Measurements from ENCODE around the gene GRIN2C. TPM values are rescaled to one million over a fixed set of nuclear protein-coding genes. Genes with fewer than 3 reads are reported as not detected.

The GRIN2C gene
- total and polyA plus RNA-seq, 9 of the 15 experiments (the other 6 are each of a cell fraction or from before 2014, with no cell fraction given), result under 0.01 to 0.33 (median 0.10) TPM; not detected in 2

DNA sequence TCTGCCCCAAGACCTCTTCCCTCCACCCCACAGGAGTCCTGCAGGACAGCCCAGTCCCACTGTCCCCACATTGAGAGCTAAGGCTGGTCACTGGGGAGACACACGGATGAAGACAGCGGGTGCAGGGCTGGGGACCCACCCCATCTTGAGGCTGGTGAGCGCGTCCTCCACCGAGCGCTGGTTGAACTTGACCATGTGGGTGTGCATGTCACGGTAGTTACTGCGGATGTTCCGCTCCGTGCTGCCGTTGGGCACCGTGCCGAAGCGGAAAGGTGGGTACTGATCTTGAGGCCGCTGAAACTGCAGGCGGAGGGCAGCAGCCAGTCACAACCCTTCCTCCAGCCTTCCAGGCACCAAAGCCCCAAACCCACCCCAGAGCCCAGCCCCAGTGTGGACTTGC lies 13.1 kb downstream of the GRIN2C start:
- FAIRE-seq, result no peak
- WGBS (ENCODE audit: insufficient coverage, low coverage, missing lambda C conversion rate), result 61% methylated on average over 16 of the region's 16 CpGs
- ChIA-PET CTCF (ENCODE audit: low intra/inter-chr PET ratio) (no interaction called here), POLR2A (interaction anchor here (0.8 kb wide), 1 partner anchor 10 kb away, joined by 3 read pairs; no protein-coding TSS in a partner anchor)
- in situ Hi-C loops (cut with MboI) (no loop called here), intact Hi-C loops (cut with micrococcal nuclease) (no loop called here)
- H4K20me1 ChIP-seq (replicated peaks; ENCODE audit: control insufficient read depth, insufficient read depth, low read length), result peaks cover 17% of the 10 kb centered on the region; the same call in 1 of the 2 replicates
- no peak for TF ChIP-seq NEUROD1 (IDR thresholded peaks at IDR 0.05; ENCODE audit: borderline replicate concordance, low read depth, low read length, partially characterized antibody)
- no peak for TF ChIP-seq SLC30A9 (CRISPR knock-in tag; IDR thresholded peaks at IDR 0.05)
- no peak for TF ChIP-seq FOXK1 (CRISPR knock-in tag; IDR thresholded peaks at IDR 0.05; ENCODE audit: borderline replicate concordance)
- no peak for TF ChIP-seq TAF15 (IDR thresholded peaks at IDR 0.05; ENCODE audit: low read depth, low read length)
- TF ChIP-seq, protein P1, sequence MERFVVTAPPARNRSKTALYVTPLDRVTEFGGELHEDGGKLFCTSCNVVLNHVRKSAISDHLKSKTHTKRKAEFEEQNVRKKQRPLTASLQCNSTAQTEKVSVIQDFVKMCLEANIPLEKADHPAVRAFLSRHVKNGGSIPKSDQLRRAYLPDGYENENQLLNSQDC (CRISPR knock-in tag; IDR thresholded peaks at IDR 0.05), result no peak
- TF ChIP-seq, protein P2, sequence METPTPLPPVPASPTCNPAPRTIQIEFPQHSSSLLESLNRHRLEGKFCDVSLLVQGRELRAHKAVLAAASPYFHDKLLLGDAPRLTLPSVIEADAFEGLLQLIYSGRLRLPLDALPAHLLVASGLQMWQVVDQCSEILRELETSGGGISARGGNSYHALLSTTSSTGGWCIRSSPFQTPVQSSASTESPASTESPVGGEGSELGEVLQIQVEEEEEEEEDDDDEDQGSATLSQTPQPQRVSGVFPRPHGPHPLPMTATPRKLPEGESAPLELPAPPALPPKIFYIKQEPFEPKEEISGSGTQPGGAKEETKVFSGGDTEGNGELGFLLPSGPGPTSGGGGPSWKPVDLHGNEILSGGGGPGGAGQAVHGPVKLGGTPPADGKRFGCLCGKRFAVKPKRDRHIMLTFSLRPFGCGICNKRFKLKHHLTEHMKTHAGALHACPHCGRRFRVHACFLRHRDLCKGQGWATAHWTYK (CRISPR knock-in tag; IDR thresholded peaks at IDR 0.05), result no peak
- no peak for TF ChIP-seq TRIM24 (IDR thresholded peaks at IDR 0.05)
- TF ChIP-seq ZFP36 (IDR thresholded peaks at IDR 0.05; ENCODE audit: low read depth, low read length, partially characterized antibody), result no peak
- TF ChIP-seq, protein P3, sequence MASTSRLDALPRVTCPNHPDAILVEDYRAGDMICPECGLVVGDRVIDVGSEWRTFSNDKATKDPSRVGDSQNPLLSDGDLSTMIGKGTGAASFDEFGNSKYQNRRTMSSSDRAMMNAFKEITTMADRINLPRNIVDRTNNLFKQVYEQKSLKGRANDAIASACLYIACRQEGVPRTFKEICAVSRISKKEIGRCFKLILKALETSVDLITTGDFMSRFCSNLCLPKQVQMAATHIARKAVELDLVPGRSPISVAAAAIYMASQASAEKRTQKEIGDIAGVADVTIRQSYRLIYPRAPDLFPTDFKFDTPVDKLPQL (IDR thresholded peaks at IDR 0.05; ENCODE audit: extremely low read depth, insufficient read length), result no peak
- TF ChIP-seq ZNF324 (CRISPR knock-in tag; IDR thresholded peaks at IDR 0.05), result no peak
- TF ChIP-seq ZFPM2 (CRISPR knock-in tag; IDR thresholded peaks at IDR 0.05), result no peak
- TF ChIP-seq TRIM28 (IDR thresholded peaks at IDR 0.05), result no peak
- TF ChIP-seq MEF2D (tag; conservative IDR thresholded peaks at IDR 0.05; ENCODE audit: low read depth), result no peak
- TF ChIP-seq, protein P4, sequence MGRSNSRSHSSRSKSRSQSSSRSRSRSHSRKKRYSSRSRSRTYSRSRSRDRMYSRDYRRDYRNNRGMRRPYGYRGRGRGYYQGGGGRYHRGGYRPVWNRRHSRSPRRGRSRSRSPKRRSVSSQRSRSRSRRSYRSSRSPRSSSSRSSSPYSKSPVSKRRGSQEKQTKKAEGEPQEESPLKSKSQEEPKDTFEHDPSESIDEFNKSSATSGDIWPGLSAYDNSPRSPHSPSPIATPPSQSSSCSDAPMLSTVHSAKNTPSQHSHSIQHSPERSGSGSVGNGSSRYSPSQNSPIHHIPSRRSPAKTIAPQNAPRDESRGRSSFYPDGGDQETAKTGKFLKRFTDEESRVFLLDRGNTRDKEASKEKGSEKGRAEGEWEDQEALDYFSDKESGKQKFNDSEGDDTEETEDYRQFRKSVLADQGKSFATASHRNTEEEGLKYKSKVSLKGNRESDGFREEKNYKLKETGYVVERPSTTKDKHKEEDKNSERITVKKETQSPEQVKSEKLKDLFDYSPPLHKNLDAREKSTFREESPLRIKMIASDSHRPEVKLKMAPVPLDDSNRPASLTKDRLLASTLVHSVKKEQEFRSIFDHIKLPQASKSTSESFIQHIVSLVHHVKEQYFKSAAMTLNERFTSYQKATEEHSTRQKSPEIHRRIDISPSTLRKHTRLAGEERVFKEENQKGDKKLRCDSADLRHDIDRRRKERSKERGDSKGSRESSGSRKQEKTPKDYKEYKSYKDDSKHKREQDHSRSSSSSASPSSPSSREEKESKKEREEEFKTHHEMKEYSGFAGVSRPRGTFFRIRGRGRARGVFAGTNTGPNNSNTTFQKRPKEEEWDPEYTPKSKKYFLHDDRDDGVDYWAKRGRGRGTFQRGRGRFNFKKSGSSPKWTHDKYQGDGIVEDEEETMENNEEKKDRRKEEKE (IDR thresholded peaks at IDR 0.05; ENCODE audit: borderline replicate concordance in 1 of 2, control insufficient read depth in 1 of 2, low read depth in 2 of 2, low read length in 1 of 2), result no peak
- TF ChIP-seq ZNF764 (CRISPR knock-in tag; IDR thresholded peaks at IDR 0.05; ENCODE audit: low read depth), result no peak
- peaks cover 4% of the 10 kb centered on the region for H3K9me1 ChIP-seq (ENCODE audit: control insufficient read depth, insufficient read depth, low read length)
- H3K36me3 ChIP-seq (ENCODE audit: control insufficient read depth, insufficient read depth, low read length), result no peaks in the 10 kb centered on the region
- no peaks in the 10 kb centered on the region for H3K9me3 ChIP-seq (replicated peaks; ENCODE audit: control insufficient read depth, insufficient read depth, low read depth, low read length)
- no peak overlapping the region for H2AFZ ChIP-seq (ENCODE audit: low read depth, low read length)
- H3K79me2 ChIP-seq (ENCODE audit: control insufficient read depth, insufficient read depth, low read length), result no peaks in the 10 kb centered on the region
- no peak for ATAC-seq
- H3K4me3 ChIP-seq, result no peak overlapping the region
- H3K4me1 ChIP-seq (replicated peaks in 1 of 2; ENCODE audit: control insufficient read depth in 2 of 2, insufficient read depth in 2 of 2, low read length in 2 of 2), result peaks cover 0 to 29% of the 10 kb centered on the region in 2 experiments; a peak in 2 of 5 replicates
- peaks cover 0 to 12% of the 10 kb centered on the region in 2 experiments; a peak in 1 of 5 replicates for H3K27me3 ChIP-seq (ENCODE audit: control insufficient read depth in 2 of 2, insufficient read depth in 2 of 2, low read length in 2 of 2)
- BruUV-seq (replicated peaks), result no TSS peak
- H3K4me2 ChIP-seq (ENCODE audit: insufficient read depth, low read length), result no peak overlapping the region
- no peak for DNase-seq (ENCODE audit: extremely low read depth in 1 of 4, low spot score in 3 of 4)
- no peak overlapping the region for H3K27ac ChIP-seq (ENCODE audit: extremely low read depth, low read depth, low read length)
- peak overlapping the region in 1 of 2 experiments; percentile 60; a peak in 1 of 4 replicates for H3K9ac ChIP-seq (ENCODE audit: insufficient read depth in 1 of 2, low read depth in 2 of 2, low read length in 2 of 2)

Measured in K562 (cell line).